ENCODE data around the gene LTB. TPM values are rescaled to one million over a fixed set of nuclear protein-coding genes. Genes with fewer than 3 reads are reported as not detected.
"Not testable (repeated sequence)": the region's sequence is repeated elsewhere in the genome, so short reads cannot be mapped to it uniquely, and the experiment has no call there.

LTB gene
- total and polyA plus RNA-seq, 5 donors, result 0.59 to 1.5 (median 0.61) TPM; not detected in 1

GRCh38 chr6:31607317-31607716, 25.1 kb upstream of the LTB start:
- no peaks in the 10 kb centered on the region for H3K9me3 ChIP-seq (ENCODE audit: control insufficient read depth, low read length)
- WGBS, result 96% methylated on average over 1 of the region's 1 CpG
- DNase-seq (no peak), ATAC-seq (no peak)
- no peak overlapping the region for H3K4me3 ChIP-seq (ENCODE audit: low read length)
- no peaks in the 10 kb centered on the region for H3K4me1 ChIP-seq (ENCODE audit: control insufficient read depth, insufficient read depth, low read length)
- intact Hi-C loops (cut with DNase I), result no loop called here
- H3K27me3 ChIP-seq (ENCODE audit: control insufficient read depth, insufficient read depth), result no peaks in the 10 kb centered on the region
- no peak overlapping the region for H3K27ac ChIP-seq (ENCODE audit: low read length)

DNA sequence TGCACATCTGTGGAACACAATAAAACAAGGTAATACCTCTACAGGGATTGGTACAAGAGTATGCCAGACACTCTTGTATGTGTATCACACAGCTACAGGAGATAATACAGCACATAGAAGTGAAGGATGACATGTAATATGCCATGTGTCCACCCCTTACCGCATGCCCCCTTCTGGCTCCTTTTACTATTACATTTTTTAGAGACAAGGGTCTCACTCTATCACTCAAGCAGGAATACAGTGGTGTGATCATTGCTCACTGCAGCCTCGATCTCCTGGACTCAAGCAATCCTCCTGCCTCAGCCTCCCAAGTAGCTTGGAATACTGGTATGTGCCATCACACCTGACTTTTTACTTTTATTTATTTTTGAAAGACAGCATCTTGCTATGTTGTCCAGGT, 14.8 kb upstream of the LTB start:
- 20% methylated on average over 2 of the region's 2 CpGs for WGBS
- ATAC-seq, result peak in 1 of 2 donors; percentile 56
- Histone ChIP-seq H3K9me3 (ENCODE audit: control insufficient read depth, low read length) (no peaks in the 10 kb centered on the region), H3K27ac (ENCODE audit: low read length) (no peak overlapping the region), H3K4me1 (ENCODE audit: control insufficient read depth, insufficient read depth, low read length) (no peaks in the 10 kb centered on the region), H3K4me3 (ENCODE audit: low read length) (no peak overlapping the region), H3K27me3 (ENCODE audit: control insufficient read depth, insufficient read depth) (no peaks in the 10 kb centered on the region)
- intact Hi-C loops (cut with DNase I), result loop anchor here in 3 of 4 donors (5.0 kb wide), 1 partner anchor 50 kb away; the partner anchor contains the start of genes ATP6V1G2 (in 3 of the 3) and NFKBIL1 (in 3 of the 3)
- no peak for DNase-seq

DNA sequence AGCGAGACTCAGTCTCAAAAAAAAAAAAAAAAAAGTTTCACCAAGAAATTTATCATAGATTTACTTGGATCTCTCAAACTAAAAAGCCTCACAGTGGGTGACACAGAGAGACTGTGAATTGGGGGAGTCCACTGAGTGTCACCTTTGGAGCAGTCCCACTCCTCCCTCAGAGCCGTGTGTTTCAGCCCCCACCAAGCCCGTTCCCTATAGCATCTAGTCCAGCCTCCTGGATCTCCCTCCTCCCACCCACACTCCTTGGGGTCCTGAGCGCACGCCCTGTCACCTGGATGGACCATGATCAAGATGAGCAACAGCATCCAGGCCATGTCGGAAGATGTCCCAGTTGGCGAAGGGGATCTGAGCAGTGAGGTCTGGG, 10.2 kb upstream of the LTB start:
- intact Hi-C loops (cut with DNase I), result no loop called here
- WGBS, result 91% methylated on average over 7 of the region's 7 CpGs

DNA sequence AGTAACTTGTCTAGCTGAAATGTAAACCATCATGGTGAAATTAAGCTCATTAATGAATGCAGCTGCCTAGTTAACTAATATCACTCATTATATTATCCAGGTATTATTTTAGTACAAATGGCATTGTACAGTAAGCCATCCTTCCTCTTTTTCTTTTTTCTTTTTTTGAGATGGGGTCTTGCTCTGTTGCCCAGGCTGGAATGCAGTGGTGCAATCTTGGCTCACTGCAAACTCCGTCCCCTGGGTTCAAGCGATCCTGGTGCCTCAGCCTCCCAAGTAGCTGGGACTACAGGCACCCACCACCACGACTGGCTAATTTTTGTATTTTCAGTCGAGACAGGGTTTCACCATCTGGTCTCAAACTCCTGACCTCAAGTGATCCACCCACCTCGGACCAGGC, 8.5 kb upstream of the LTB start:
- H3K27me3 ChIP-seq (ENCODE audit: control insufficient read depth, insufficient read depth); H3K4me1 ChIP-seq (ENCODE audit: control insufficient read depth, insufficient read depth, low read length); H3K27ac ChIP-seq (ENCODE audit: low read length); ATAC-seq; DNase-seq; H3K9me3 ChIP-seq (ENCODE audit: control insufficient read depth, low read length); intact Hi-C loops (cut with DNase I); H3K4me3 ChIP-seq (ENCODE audit: low read length): not testable (repeated sequence)
- WGBS, result 89% methylated on average over 5 of the region's 5 CpGs

More for the DNA sequence above, 10.2 kb upstream of the LTB start:
- Histone ChIP-seq H3K27ac (ENCODE audit: low read length) (no peak overlapping the region), H3K27me3 (ENCODE audit: control insufficient read depth, insufficient read depth) (no peaks in the 10 kb centered on the region), H3K4me1 (ENCODE audit: control insufficient read depth, insufficient read depth, low read length) (no peaks in the 10 kb centered on the region), H3K4me3 (ENCODE audit: low read length) (no peak overlapping the region), H3K9me3 (ENCODE audit: control insufficient read depth, low read length) (no peaks in the 10 kb centered on the region)
- DNase-seq (no peak), ATAC-seq (no peak)

GRCh38 chr6:31588871-31589650, 6.8 kb upstream of the LTB start:
- no peaks in the 10 kb centered on the region for H3K4me1 ChIP-seq (ENCODE audit: control insufficient read depth, insufficient read depth, low read length)
- intact Hi-C loops (cut with DNase I), result loop anchor here in 1 of 4 donors (5.0 kb wide), 1 partner anchor 37 kb away; no protein-coding TSS in a partner anchor
- H3K9me3 ChIP-seq (ENCODE audit: control insufficient read depth, low read length), result no peaks in the 10 kb centered on the region
- ATAC-seq, result no peak
- no peak overlapping the region for H3K4me3 ChIP-seq (ENCODE audit: low read length)
- H3K27me3 ChIP-seq (ENCODE audit: control insufficient read depth, insufficient read depth), result no peaks in the 10 kb centered on the region
- H3K27ac ChIP-seq (ENCODE audit: low read length), result no peak overlapping the region
- WGBS, result 42% methylated on average over 9 of the region's 9 CpGs
- DNase-seq, result no peak

DNA sequence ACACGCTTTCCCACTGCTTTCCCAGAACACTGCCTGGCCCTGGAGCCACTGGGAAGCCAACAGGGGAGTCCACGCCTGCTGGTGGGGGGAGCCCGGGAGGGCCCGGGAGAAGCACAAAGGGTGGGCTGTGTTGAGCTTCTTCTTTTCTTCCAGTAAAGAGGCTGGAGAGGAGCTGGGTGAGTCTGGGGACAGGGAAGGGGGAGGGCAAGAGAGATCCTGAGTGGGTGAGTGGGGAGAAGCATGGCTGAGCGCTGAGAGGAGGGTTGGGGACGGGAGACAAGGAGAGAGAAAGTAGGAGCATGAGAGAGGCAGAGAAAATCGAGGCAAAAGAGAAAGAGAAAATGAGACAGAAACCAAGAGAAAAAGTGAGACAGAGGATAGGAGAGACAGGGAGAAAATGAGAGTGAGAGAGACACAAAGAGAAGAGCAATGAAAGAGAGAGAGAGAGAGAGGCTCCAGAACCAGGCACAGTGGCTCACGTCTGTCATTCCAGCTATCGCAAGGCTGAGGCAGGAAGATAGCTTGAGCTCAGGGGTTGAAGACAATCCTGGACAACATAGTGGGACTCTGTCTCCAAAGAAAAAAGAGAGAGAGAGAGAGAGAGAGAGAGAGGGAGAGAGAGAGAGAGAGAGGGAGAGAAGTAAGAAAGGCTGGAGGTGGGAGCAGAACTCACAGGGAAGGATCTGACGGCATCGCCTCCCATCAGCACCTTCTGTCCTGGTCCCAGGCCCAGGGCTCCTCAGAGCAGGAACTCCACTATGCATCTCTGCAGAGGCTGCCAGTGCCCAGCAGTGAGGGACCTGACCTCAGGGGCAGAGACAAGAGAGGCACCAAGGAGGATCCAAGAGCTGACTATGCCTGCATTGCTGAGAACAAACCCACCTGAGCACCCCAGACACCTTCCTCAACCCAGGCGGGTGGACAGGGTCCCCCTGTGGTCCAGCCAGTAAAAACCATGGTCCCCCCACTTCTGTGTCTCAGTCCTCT, 5.9 kb upstream of the LTB start:
- DNase-seq (no peak), ATAC-seq (no peak)
- Histone ChIP-seq H3K9me3 (ENCODE audit: control insufficient read depth, low read length) (no peaks in the 10 kb centered on the region), H3K4me3 (ENCODE audit: low read length) (no peak overlapping the region), H3K4me1 (ENCODE audit: control insufficient read depth, insufficient read depth, low read length) (no peaks in the 10 kb centered on the region), H3K27ac (ENCODE audit: low read length) (no peak overlapping the region), H3K27me3 (ENCODE audit: control insufficient read depth, insufficient read depth) (no peaks in the 10 kb centered on the region)
- WGBS, result 62% methylated on average over 12 of the region's 12 CpGs
- intact Hi-C loops (cut with DNase I), result loop anchor here in 1 of 4 donors (5.0 kb wide), 1 partner anchor 36 kb away; no protein-coding TSS in a partner anchor

DNA sequence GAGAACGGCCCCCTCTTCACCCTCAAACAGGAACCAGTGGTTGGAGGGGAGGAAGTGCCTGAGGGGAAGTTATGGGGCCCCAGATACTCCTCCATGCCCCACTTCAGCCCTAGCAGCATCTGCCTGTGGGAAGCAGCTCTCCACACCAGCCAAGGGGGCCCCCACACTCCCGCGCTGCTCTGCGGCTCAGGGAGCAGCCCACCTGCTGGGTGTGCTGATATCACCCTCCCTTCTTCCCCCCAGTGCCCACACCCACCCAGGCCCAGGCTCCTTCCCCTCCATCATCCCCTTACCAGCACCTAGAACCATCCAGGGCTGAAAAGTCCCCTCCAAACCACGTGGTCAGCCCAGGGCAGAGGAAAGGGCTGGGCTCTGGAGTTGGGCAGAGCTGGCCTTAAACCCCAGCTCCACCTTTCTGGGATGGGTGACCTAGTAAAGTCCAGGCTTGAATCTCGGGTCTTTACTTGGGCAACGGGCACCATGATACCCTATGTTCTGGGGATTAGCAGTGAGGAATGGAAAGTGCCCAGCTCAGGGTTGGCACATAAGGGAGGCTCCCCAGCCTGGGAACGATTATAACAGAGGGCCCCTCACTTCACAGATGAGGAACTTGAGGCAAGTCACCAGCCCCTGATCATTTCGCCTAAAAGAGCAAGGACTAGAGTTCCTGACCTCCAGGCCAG, 4.5 kb upstream of the LTB start:
- Histone ChIP-seq H3K27ac (ENCODE audit: low read length) (no peak overlapping the region), H3K4me3 (ENCODE audit: low read length) (no peak overlapping the region), H3K27me3 (ENCODE audit: control insufficient read depth, insufficient read depth) (no peaks in the 10 kb centered on the region), H3K9me3 (ENCODE audit: control insufficient read depth, low read length) (no peaks in the 10 kb centered on the region), H3K4me1 (ENCODE audit: control insufficient read depth, insufficient read depth, low read length) (no peaks in the 10 kb centered on the region)
- 58% methylated on average over 9 of the region's 9 CpGs for WGBS
- intact Hi-C loops (cut with DNase I), result loop anchor here in 1 of 4 donors (5.0 kb wide), 1 partner anchor 34 kb away; no protein-coding TSS in a partner anchor
- ATAC-seq, result peak; percentile 49 to 57
- peak in 1 of 3 donors; percentile 54 for DNase-seq

GRCh38 chr6:31586008-31586407, 3.8 kb upstream of the LTB start, which contains the start of gene LST1:
LST1 (plus strand) TSS chr6:31586277; CDS start chr6:31587300, 1,023 bp downstream.
- Histone ChIP-seq H3K9me3 (ENCODE audit: control insufficient read depth, low read length) (no peaks in the 10 kb centered on the region), H3K27me3 (ENCODE audit: control insufficient read depth, insufficient read depth) (no peaks in the 10 kb centered on the region), H3K4me3 (ENCODE audit: low read length) (no peak within 1 kb of the TSS), H3K27ac (ENCODE audit: low read length) (peak within 1 kb of the TSS; percentile 16), H3K4me1 (ENCODE audit: control insufficient read depth, insufficient read depth, low read length) (no peaks in the 10 kb centered on the region)
- peak; percentile 46 to 55 for ATAC-seq
- DNase-seq, result peak in 1 of 3 donors; percentile 22
- 50% methylated on average over 1 of the region's 1 CpG for WGBS
- intact Hi-C loops (cut with DNase I), result loop anchor here in 1 of 4 donors (5.0 kb wide), 1 partner anchor 34 kb away; no protein-coding TSS in a partner anchor

- DNase-seq, result no peak
- intact Hi-C loops (cut with DNase I), result loop anchor here in 1 of 4 donors (5.0 kb wide), 1 partner anchor 33 kb away; no protein-coding TSS in a partner anchor
- H3K27ac ChIP-seq (ENCODE audit: low read length), result peak overlapping the region; percentile 16
- H3K4me1 ChIP-seq (ENCODE audit: control insufficient read depth, insufficient read depth, low read length), result no peaks in the 10 kb centered on the region
- ATAC-seq, result no peak
- H3K9me3 ChIP-seq (ENCODE audit: control insufficient read depth, low read length), result no peaks in the 10 kb centered on the region
- no peaks in the 10 kb centered on the region for H3K27me3 ChIP-seq (ENCODE audit: control insufficient read depth, insufficient read depth)
- no peak overlapping the region for H3K4me3 ChIP-seq (ENCODE audit: low read length)
- 59% methylated on average over 2 of the region's 2 CpGs for WGBS
Measured at GRCh38 chr6:31585491-31585890, 3.3 kb upstream of the LTB start.

All from right cardiac atrium (tissue), 5 donors.